Measurements from ENCODE around the gene CACNA1D.

- TF ChIP-seq POLR2A (IDR thresholded peaks at IDR 0.05; ENCODE audit: low read depth, low read length) (no peak), EZH2 (IDR thresholded peaks at IDR 0.05; ENCODE audit: borderline replicate concordance, low read depth, low read length, severe bottlenecking) (no peak), CTCF (IDR thresholded peaks at IDR 0.05; ENCODE audit: extremely low read depth in 1 of 2, insufficient read depth in 1 of 2, low read depth in 1 of 2, low read length in 2 of 2) (no peak), JUN (IDR thresholded peaks at IDR 0.05; ENCODE audit: borderline replicate concordance, insufficient read depth, insufficient read length, low read depth) (no peak), POLR2AphosphoS5 (IDR thresholded peaks at IDR 0.05; ENCODE audit: insufficient read depth, low read depth, low read length) (no peak)
These were observed 122.8 kb downstream of the CACNA1D start for GRCh38 chr3:53616971-53617892.
